NCI-H2227 treated with DMSO at 0.1 percent for 48 hours (cell line): Measurements from ENCODE around the gene ZNF532.
"Not testable (repeated sequence)": the region's sequence is repeated elsewhere in the genome, so short reads cannot be mapped to it uniquely, and the experiment has no call there.

Source experiments
- DNase-seq: peaks from one replicate; lab custom pipeline; 2025; lab: John Stamatoyannopoulos, UW

ZNF532 gene

GRCh38 chr18:58902961-58903360 is 38.3 kb downstream of the ZNF532 start:
- DNase-seq = no peak

DNA sequence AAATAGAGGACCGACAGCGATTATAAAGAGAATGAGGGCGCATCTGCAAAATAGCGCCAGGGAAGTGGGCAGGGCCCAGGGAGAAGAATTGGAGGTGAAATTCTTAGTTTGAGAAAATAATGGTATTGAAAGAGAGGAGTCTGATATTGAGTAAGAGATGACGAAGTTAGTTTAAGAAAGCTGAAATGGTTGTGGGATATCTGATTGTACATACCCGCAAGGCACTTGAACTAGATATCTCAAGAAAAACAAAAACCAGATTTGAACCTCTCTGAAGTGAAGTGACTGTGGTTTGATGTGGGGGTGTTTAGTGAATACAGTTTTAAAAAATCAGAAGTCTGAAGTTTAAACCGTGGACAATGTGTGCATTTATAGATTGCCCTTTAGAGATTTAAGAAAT is 38.9 kb downstream of the ZNF532 start:
- DNase-seq = no peak

DNA sequence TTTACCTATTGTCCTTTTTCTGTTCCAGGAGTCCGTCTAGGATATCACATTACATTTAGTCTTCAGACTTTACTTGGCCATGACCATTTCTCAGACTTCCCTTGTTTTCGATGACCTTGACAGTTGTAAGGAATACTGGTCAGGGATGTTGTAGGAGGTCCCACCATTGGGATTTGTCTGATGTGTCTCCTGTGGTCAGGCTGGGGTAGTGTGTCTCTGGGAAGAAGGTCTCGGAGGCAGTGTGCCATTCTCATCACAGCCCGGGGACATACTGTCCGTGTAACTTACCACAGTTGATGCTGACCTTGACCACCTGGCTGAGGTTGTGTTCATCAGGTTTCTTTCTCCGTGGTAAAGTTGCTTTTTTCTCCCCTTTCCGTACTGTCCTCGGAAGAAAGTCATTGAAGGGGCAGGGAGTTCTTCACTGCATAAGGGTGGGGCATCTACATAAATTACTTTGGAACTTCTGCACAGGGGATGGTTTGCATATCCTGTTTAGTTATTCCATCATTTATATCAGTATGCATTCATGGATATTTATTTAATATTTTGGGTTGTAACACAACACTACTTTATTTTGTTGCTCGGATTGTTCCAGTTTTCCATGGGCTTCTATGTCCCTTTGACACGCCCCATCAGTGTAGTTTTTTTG is 41.2 kb downstream of the ZNF532 start:
- DNase-seq = no peak

DNA sequence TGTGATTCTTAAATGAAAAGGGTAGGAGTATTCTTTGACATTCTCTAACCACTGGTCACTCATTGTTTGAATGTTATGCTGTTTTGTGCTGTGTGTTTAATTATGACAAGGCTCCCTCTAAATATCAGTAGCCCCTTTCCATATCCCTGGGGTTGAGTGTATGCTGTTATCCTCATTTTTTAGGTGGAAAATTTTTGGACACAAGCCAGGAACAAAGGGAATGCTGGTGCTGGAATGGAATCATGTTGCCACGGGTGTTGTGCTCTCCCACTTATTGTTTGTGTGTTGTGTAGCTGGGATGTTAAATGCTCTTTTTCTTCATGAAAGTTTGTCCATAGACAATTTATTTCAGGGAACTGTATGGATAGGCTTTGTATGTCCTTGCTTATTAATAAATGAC is 43.3 kb downstream of the ZNF532 start:
- no peak for DNase-seq

- no peak for DNase-seq
These were observed 44.8 kb downstream of the ZNF532 start for GRCh38 chr18:58909521-58909920.

DNA sequence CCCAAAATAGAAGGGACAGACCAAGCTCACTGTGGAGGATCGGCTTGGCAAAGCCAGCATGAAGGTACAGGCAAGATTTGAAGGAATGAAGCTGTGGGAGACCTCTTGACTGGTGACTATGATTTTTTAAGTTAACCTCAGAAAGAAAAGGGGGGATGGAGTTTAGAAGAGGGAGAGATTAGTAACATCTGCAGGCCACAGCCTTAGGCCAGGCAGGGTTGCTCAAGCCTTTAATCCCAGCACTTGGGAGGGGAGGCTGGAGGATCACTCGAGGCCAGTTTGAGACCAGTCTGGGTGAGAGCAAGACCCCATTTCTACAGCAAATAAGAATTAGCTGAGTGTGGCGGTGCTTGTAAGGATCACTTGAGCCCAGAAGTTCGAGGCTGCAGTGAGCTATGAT is 46.6 kb downstream of the ZNF532 start:
- DNase-seq = no peak

- peak; percentile 74 for DNase-seq
These were observed 47.1 kb downstream of the ZNF532 start for GRCh38 chr18:58911766-58912165.

DNA sequence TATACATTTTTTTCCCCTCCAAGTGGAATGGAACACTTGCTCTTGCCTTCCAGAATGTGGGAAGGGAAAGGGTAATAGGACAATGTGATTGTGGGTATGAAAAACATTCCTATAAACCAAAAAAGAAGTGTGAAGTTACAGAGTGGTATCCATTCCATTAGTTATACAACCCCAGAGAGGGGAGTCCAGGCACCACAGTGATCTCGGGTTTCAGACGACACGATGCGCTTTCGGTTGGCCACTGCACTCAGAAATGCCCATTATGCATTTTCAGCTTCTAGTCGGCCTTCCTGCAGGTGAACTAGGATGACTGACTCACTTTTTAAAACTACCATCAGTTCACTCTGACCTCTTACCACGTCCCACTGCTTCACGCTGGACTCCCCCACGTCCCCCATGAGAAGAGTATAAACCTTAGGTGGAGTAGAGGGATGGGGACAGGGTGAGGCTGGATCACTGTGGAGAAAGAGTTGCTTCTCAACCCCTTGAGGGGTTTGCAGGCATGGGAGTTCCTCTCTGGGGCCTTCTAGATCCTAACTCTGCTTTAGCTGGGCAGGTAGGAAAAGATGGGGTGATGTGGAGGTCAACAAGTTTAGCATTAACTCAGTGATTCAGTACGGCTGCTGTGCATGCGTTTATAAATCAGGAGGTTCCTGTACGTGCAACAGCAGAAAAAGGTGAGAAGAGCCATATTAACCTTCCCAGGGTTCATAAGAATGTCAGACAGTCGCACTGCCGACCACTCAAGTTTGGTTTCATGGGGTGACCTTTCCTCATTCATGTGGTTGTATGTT is 50.5 kb downstream of the ZNF532 start:
- DNase-seq = no peak

DNA sequence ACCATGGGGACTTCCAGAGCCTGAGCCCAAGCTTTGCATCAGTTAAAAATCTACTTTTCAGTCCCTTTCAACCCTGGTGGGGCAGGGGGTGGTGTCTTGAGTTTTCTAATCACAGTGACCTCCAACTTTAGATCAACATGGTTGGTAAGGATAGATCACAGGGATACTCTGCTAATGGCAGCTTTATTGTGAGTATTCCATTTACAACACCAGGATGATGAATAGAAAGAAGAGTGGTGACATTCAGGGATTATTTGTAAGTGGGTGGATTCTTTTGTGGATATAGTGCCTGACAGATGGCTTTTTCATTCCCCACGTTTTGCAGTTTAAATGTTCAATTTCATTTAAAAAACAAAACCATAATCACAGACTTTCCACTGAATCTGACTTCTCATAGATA is 51.3 kb downstream of the ZNF532 start:
- DNase-seq = no peak

DNA sequence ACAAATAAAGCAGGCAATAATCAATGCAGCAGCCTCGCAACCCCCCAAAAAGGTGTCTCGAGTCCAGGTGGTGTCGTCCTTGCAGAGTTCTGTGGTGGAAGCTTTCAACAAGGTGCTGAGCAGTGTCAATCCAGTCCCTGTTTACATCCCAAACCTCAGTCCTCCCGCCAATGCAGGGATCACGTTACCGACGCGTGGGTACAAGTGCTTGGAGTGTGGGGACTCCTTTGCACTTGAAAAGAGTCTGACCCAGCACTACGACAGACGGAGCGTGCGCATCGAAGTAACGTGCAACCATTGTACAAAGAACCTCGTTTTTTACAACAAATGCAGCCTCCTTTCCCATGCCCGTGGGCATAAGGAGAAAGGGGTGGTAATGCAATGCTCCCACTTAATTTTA is 55.3 kb downstream of the ZNF532 start:
- not testable (repeated sequence) for DNase-seq

- no peak for DNase-seq
These were observed 58.3 kb downstream of the ZNF532 start for GRCh38 chr18:58922995-58923394.

GRCh38 chr18:58924473-58924872 is 59.8 kb downstream of the ZNF532 start:
- no peak for DNase-seq

- DNase-seq = no peak
These were observed 63.0 kb downstream of the ZNF532 start for GRCh38 chr18:58927659-58928058.

- no peak for DNase-seq
These were observed 63.7 kb downstream of the ZNF532 start for GRCh38 chr18:58928386-58928785.

- no peak for DNase-seq
These were observed 64.5 kb downstream of the ZNF532 start for GRCh38 chr18:58929206-58929605.

DNA sequence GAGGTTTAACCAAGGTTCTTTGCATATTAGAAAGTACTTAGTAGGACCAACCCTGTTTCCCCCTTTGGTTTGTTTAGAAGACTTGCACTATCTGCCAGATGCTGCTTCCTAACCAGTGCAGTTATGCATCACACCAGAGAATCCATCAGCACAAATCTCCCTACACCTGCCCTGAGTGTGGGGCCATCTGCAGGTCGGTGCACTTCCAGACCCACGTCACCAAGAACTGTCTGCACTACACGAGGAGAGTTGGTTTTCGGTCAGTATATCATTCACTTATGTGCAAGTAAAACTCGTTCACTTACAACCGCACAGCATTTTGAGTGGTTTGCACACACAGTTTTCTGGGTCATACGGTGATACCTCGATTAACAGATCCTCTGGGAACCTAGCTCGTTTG is 69.7 kb downstream of the ZNF532 start:
- no peak for DNase-seq

DNA sequence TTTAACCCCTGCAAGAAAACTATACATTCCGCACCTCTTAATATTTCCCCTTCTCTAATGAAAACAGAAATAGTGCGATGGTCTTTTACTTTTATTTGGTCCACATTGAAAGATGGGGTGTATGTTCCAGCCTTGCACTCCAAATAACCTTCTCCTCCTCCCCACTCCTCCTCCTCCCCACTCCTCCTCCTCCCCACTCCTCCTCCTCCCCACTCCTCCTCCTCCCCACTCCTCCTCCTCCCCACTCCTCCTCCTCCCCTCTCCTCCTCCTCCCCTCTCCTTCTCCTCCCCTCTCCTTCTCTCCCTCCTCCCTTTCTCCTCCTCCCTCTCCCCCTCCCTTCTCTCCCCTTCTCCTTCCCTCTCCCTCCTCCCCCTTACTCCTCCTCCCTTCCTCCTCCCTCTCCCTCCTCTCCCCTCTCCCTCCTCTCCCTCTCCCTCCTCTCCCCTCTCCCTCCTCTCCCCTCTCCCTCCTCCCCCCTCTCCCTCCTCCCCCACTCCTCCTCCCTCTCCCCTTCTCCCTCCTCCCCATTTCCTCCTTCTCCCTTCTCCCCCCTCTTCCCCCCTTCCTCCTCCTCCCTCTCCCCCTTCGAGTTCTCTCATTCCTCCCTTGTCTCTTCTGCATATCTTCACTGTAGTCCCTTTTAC is 70.4 kb downstream of the ZNF532 start:
- DNase-seq = no peak

- DNase-seq = no peak
These were observed 72.6 kb downstream of the ZNF532 start for GRCh38 chr18:58937071-58937886.

DNA sequence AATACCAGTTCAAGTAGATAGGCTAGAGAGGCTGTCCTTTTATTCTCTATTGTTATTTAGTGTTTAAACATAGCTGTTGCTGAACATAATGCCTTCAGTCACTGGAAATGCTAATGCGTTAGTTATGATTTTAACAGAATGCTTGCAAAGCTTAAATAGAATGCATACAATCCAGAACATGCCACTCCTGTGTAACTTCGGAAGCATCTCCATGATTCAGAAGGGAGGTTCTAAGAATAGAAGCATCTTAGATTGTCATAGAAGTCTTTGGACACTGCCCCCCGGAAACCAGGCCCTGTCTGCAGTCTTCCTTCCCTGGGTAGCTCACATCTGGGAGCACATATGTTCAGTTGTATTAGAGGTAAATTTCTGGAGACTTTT is 73.2 kb downstream of the ZNF532 start:
- no peak for DNase-seq

- DNase-seq = no peak
These were observed 76.9 kb downstream of the ZNF532 start for GRCh38 chr18:58941426-58942099.

DNA sequence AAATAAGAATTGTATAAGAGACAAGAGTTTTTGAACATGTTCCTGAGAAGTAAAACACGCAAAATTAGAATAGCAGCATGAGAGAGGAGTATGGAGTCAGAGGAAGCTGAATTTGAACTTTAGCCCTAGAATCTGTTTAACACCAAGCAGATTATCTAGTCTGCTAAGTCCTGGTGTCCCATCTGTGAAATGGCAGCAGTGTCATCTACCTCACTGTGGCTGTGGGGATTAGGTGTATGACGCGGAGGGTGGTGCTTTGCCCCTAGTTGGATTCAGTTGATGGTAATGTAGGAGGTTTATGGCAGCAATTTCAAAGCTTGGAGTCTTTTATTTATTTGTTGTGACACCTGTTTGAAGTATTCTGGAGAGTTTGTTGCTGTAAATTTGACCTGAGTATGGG is 79.2 kb downstream of the ZNF532 start:
- DNase-seq = no peak
